K562 (cell line): ENCODE results near the gene STING1. TPM values are rescaled to one million over a fixed set of nuclear protein-coding genes. Genes with fewer than 3 reads are reported as not detected.
"Not testable (repeated sequence)": the region's sequence is repeated elsewhere in the genome, so short reads cannot be mapped to it uniquely, and the experiment has no call there.

Experiments used
- DPF2 ChIP-seq: fragments of 450-650 bp; IDR thresholded peaks from 2 replicates; pipeline ENCODE4 v1.6.1; 2016
- PYGO2 ChIP-seq: fragments of 450-650 bp; IDR thresholded peaks from 2 replicates; pipeline ENCODE4 v1.6.1; 2016; ENCODE audit warnings: mild to moderate bottlenecking, missing genetic modification characterization, moderate library complexity, missing compliant biosample characterization
- UBTF ChIP-seq, 2 experiments: IDR thresholded peaks; 2 replicates each; pipeline ENCODE4 v1.6.1; 2012; ENCODE audit warnings: improper control_type of control experiment in 2 of 2, low read depth in 2 of 2, low read length in 2 of 2, borderline replicate concordance in 1 of 2
- ZBTB26 ChIP-seq: fragments of 450-650 bp; formaldehyde crosslinking; IDR thresholded peaks from 2 replicates; pipeline ENCODE4 v1.4.0; 2022; ENCODE audit warnings: missing genetic modification characterization
- ZBTB33 ChIP-seq: sonication (generic); formaldehyde crosslinking; IDR thresholded peaks from 2 replicates; pipeline ENCODE4 v1.8.1; 2023; ENCODE audit warnings: mild to moderate bottlenecking, missing genetic modification reagents
- ZNF740 ChIP-seq, 3 experiments: fragments of 200-800 bp in 1 of 3; sonication (Bioruptor generic) in 1 of 3; sonication (generic) in 1 of 3; formaldehyde crosslinking in 1 of 3; IDR thresholded peaks; 2 replicates each; pipeline versions ENCODE4 v1.6.1 to v1.8.0; 2016 to 2022; ENCODE audit warnings: mild to moderate bottlenecking in 2 of 3, missing compliant biosample characterization in 2 of 3, missing genetic modification characterization in 2 of 3, missing genetic modification reagents in 1 of 3
- polyA plus RNA-seq, 8 experiments: library from polyadenylated mRNA; depleted of rRNA in 4 of 8; stranded (reverse) in 5 of 8; unstranded in 3 of 8; fragments of >200 nt; fragmentation: Nextera tagmentation in 2 of 8; fragmentation: Illumina TruSeq in 1 of 8; extraction: Ambion mirVana in 2 of 8; extraction: Trizol in 1 of 8; gene quantifications; 2 replicates each; pipeline versions ENCODE4 v1.2.1 to v1.2.3, GENCODE V29; 2011 to 2014; ENCODE audit warnings: inconsistent platforms in 1 of 8, missing spikeins in 1 of 8
- total RNA-seq, 7 experiments: library from RNA; depleted of rRNA in 6 of 7; stranded (reverse); fragments of >200 nt in 6 of 7; fragmentation: Illumina TruSeq in 2 of 7; extraction: Trizol in 2 of 7; gene quantifications; 2 replicates each; pipeline versions ENCODE4 v1.2.1 to v1.2.3, GENCODE V29; 2011 to 2021; ENCODE audit warnings: low replicate concordance in 1 of 7

The STING1 gene
- total and polyA plus RNA-seq, 9 of the 15 experiments (the other 6 are each of a cell fraction or from before 2014, with no cell fraction given) = 20.8 to 69.1 (median 44.7) TPM

GRCh38 chr5:139478657-139479423 lies 3.7 kb downstream of the STING1 start (continued):
- TF ChIP-seq ZBTB26 (CRISPR knock-in tag) (peak; percentile 18; the same call in 1 of the 2 replicates), ZBTB33 (0 out of 2 replicates have a peak, but pooled peaks have one; percentile 41), UBTF (IDR thresholded peaks at IDR 0.05; ENCODE audit: borderline replicate concordance in 1 of 2, low read depth in 2 of 2, low read length in 2 of 2) (0 out of 4 replicates have a peak, but pooled peaks of 1 of the 2 experiments have one; percentile 65), PYGO2 (tag) (0 out of 2 replicates have a peak, but pooled peaks have one; percentile 33), DPF2 (peak; percentile 59), ZNF740 (tag; IDR thresholded peaks at IDR 0.05) (peak in 1 of 2 experiments; percentile 68; a peak in 2 of 4 replicates)
- TF ChIP-seq ZNF740 (CRISPR knock-in tag; IDR thresholded peaks at IDR 0.05) = not testable (repeated sequence)
